ENCODE data around the gene MPDZ. TPM values are rescaled to one million over a fixed set of nuclear protein-coding genes. Genes with fewer than 3 reads are reported as not detected.

MPDZ gene
- total RNA-seq, 1 experiment from 2014 or later = 15.3 TPM

- intact Hi-C loops (cut with micrococcal nuclease; ENCODE audit: unreplicated experiment) = no loop called here
These were observed 132.7 kb downstream of the MPDZ start for GRCh38 chr9:13146840-13147239.

GRCh38 chr9:13145340-13145739 lies 134.2 kb downstream of the MPDZ start:
- Histone ChIP-seq H3K36me3 (ENCODE audit: low read depth) (no peaks in the 10 kb centered on the region), H2AFZ (no peak overlapping the region), H3K27ac (no peak overlapping the region), H3K9me2 (ENCODE audit: insufficient read depth) (no peaks in the 10 kb centered on the region), H3K4me2 (no peak overlapping the region), H3K27me3 (ENCODE audit: insufficient read depth, low read depth) (no peaks in the 10 kb centered on the region), H3K9me3 (ENCODE audit: insufficient read depth, low read depth) (no peaks in the 10 kb centered on the region), H3K4me1 (replicated peaks; ENCODE audit: insufficient read depth) (no peaks in the 10 kb centered on the region), H3K4me3 (no peak overlapping the region), H3F3A (ENCODE audit: insufficient read depth, low read depth) (no peaks in the 10 kb centered on the region), H3K79me2 (ENCODE audit: low read depth) (no peaks in the 10 kb centered on the region), H4K20me1 (ENCODE audit: insufficient read depth) (no peaks in the 10 kb centered on the region)
- ChIA-PET POLR2A (ENCODE audit: unreplicated experiment) (no interaction called here), CTCF (no interaction called here)
- DNase-seq = no peak
- intact Hi-C loops (cut with micrococcal nuclease; ENCODE audit: unreplicated experiment) = no loop called here
- TF ChIP-seq CTCF (conservative IDR thresholded peaks at IDR 0.05) (no peak), EZH2 (IDR thresholded peaks at IDR 0.05; ENCODE audit: low read depth) (no peak)
- no TSS peak for BruUV-seq (replicated peaks)

More at GRCh38 chr9:13146840-13147239, 132.7 kb downstream of the MPDZ start:
- H2AFZ ChIP-seq = no peak overlapping the region
- no peaks in the 10 kb centered on the region for H3K4me1 ChIP-seq (replicated peaks; ENCODE audit: insufficient read depth)
- H3K36me3 ChIP-seq (ENCODE audit: low read depth) = no peaks in the 10 kb centered on the region
- H3K4me3 ChIP-seq = no peak overlapping the region
- no peaks in the 10 kb centered on the region for H4K20me1 ChIP-seq (ENCODE audit: insufficient read depth)
- BruUV-seq (replicated peaks) = no TSS peak
- ChIA-PET CTCF (no interaction called here), POLR2A (ENCODE audit: unreplicated experiment) (no interaction called here)
- no peak for DNase-seq
- no peaks in the 10 kb centered on the region for H3K9me3 ChIP-seq (ENCODE audit: insufficient read depth, low read depth)
- no peaks in the 10 kb centered on the region for H3K9me2 ChIP-seq (ENCODE audit: insufficient read depth)
- H3F3A ChIP-seq (ENCODE audit: insufficient read depth, low read depth) = no peaks in the 10 kb centered on the region
- H3K4me2 ChIP-seq = no peak overlapping the region
- H3K27ac ChIP-seq = no peak overlapping the region
- no peaks in the 10 kb centered on the region for H3K27me3 ChIP-seq (ENCODE audit: insufficient read depth, low read depth)
- no peaks in the 10 kb centered on the region for H3K79me2 ChIP-seq (ENCODE audit: low read depth)
- TF ChIP-seq CTCF (conservative IDR thresholded peaks at IDR 0.05) (no peak), EZH2 (IDR thresholded peaks at IDR 0.05; ENCODE audit: low read depth) (no peak)

GRCh38 chr9:13144166-13144775 lies 135.2 kb downstream of the MPDZ start:
- no peak for DNase-seq
- Histone ChIP-seq H3K9me3 (ENCODE audit: insufficient read depth, low read depth) (no peaks in the 10 kb centered on the region), H3K4me2 (no peak overlapping the region), H3K4me3 (no peak overlapping the region), H3K36me3 (ENCODE audit: low read depth) (no peaks in the 10 kb centered on the region), H4K20me1 (ENCODE audit: insufficient read depth) (no peaks in the 10 kb centered on the region), H3K9me2 (ENCODE audit: insufficient read depth) (no peaks in the 10 kb centered on the region), H3K27me3 (ENCODE audit: insufficient read depth, low read depth) (no peaks in the 10 kb centered on the region), H3K27ac (no peak overlapping the region), H2AFZ (no peak overlapping the region), H3K4me1 (replicated peaks; ENCODE audit: insufficient read depth) (peaks cover 8% of the 10 kb centered on the region), H3F3A (ENCODE audit: insufficient read depth, low read depth) (0 out of 2 replicates have a peak, but pooled peaks cover 7% of the 10 kb centered on the region), H3K79me2 (ENCODE audit: low read depth) (no peaks in the 10 kb centered on the region)
- intact Hi-C loops (cut with micrococcal nuclease; ENCODE audit: unreplicated experiment) = no loop called here
- TF ChIP-seq EZH2 (IDR thresholded peaks at IDR 0.05; ENCODE audit: low read depth) = no peak
- no peak for TF ChIP-seq CTCF (conservative IDR thresholded peaks at IDR 0.05)
- POLR2A ChIA-PET (ENCODE audit: unreplicated experiment) = no interaction called here
- no TSS peak for BruUV-seq (replicated peaks)
- CTCF ChIA-PET = no interaction called here
